ENCODE data around the gene NOM1.

DNA sequence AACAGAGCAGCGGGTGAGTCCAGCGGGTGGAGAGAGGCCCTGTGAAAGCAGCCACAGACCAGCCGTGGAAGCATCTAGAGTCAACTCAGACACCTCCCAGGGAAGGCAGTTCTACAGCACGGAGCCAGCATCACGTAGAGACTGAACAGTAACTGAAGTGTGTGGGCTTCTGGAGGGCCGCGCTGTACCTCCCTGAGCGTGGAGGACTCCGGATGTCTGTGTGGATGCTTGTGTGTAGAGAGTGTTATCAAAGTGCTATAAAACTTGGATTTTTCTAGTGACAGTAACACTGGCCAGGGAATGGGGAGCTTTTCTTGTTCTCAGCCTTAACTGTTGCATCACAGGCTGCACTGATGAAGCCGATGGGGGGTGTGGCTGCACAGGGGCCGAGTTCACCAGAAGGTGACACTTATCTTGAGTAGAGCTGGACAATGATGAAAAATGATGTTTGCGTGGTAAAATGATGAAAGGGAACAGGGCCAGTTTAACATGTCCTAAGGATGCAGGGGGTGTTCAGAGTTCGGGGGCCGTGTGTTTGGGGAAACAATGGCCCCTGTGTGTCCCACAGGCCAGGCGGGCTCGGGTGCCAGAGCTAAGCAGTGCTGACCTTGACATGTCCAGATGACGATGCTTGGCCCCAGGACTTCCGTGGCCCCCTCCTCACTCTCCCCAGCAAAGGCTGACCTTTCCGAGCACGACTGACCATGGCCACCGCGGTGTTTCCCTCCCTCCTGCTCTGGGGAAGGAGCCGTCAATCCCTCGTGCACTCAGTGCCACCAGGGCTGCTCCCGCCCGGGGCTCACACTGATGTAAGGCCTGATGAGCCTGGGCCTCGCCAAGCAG lies 39.1 kb downstream of the NOM1 start:
- TF ChIP-seq, protein P1, sequence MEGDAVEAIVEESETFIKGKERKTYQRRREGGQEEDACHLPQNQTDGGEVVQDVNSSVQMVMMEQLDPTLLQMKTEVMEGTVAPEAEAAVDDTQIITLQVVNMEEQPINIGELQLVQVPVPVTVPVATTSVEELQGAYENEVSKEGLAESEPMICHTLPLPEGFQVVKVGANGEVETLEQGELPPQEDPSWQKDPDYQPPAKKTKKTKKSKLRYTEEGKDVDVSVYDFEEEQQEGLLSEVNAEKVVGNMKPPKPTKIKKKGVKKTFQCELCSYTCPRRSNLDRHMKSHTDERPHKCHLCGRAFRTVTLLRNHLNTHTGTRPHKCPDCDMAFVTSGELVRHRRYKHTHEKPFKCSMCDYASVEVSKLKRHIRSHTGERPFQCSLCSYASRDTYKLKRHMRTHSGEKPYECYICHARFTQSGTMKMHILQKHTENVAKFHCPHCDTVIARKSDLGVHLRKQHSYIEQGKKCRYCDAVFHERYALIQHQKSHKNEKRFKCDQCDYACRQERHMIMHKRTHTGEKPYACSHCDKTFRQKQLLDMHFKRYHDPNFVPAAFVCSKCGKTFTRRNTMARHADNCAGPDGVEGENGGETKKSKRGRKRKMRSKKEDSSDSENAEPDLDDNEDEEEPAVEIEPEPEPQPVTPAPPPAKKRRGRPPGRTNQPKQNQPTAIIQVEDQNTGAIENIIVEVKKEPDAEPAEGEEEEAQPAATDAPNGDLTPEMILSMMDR (IDR thresholded peaks at IDR 0.05), result no peak
- TF ChIP-seq POLR2A (IDR thresholded peaks at IDR 0.05) (no peak), POLR2AphosphoS5 (IDR thresholded peaks at IDR 0.05) (no peak)

Data from suprapubic skin (tissue), 4 donors.